Vagina (tissue), 2 donors: ENCODE results near the gene NANS. TPM values are rescaled to one million over a fixed set of nuclear protein-coding genes. Genes with fewer than 3 reads are reported as not detected.

Experiments
- DNase-seq, 2 donors: peaks; one replicate each; pipeline ENCODE4 v3.0.0-alpha.2; 2017; ENCODE audit errors: extremely low spot score in 2 of 2
- H3K27ac ChIP-seq: fragments of 200-600 bp; sonication (generic); one replicate; pipeline ENCODE4 v1.5.1; 2019
- H3K27me3 ChIP-seq: fragments of 200-600 bp; sonication (generic); one replicate; pipeline ENCODE4 v1.5.1; 2019
- H3K36me3 ChIP-seq, 2 donors: fragments of 200-600 bp; sonication (generic); one replicate each; pipeline ENCODE4 v1.5.1; 2017 to 2019
- H3K4me1 ChIP-seq: fragments of 200-600 bp; sonication (generic); one replicate; pipeline ENCODE4 v1.5.1; 2019
- H3K4me3 ChIP-seq, 2 donors: fragments of 200-600 bp; sonication (generic); 1 replicate in 1 of 2; 2 replicates in 1 of 2; pipeline ENCODE4 v1.5.1; 2016 to 2019
- H3K9me3 ChIP-seq: fragments of 200-600 bp; sonication (generic); one replicate; pipeline ENCODE4 v1.5.1; 2019
- CTCF ChIP-seq, 3 experiments: fragments of 450-650 bp in 2 of 3; fragments of 200-600 bp in 1 of 3; sonication (generic) in 1 of 3; IDR thresholded peaks; one replicate each; pipeline ENCODE4 v1.5.1; 2017 to 2019; ENCODE audit warnings: antibody characterized with exemption in 3 of 3, mild to moderate bottlenecking in 2 of 3, moderate library complexity in 2 of 3
- POLR2A ChIP-seq, 2 donors: fragments of 450-650 bp; IDR thresholded peaks; one replicate each; pipeline ENCODE4 v1.6.1; 2017; ENCODE audit warnings: antibody characterized with exemption in 2 of 2, mild to moderate bottlenecking in 2 of 2, moderate library complexity in 2 of 2
- POLR2AphosphoS5 ChIP-seq, 2 donors: sonication (generic); formaldehyde crosslinking; IDR thresholded peaks; one replicate each; pipeline ENCODE4 v1.9.0; 2017; ENCODE audit warnings: antibody characterized with exemption in 2 of 2, mild to moderate bottlenecking in 2 of 2, low read depth in 1 of 2; ENCODE audit not compliant: insufficient read depth in 1 of 2
- intact Hi-C: fragments of 100-400 bp; cut with DNase I; formaldehyde crosslinking; loops from one replicate; pipeline ENCODE4 v1.15.1; 2023
- small RNA-seq: library from RNA; depleted of rRNA; stranded (forward); fragments of <200 nt; gene quantifications from one replicate; pipeline ENCODE3, GENCODE V24; 2016
- total RNA-seq: library from RNA; depleted of rRNA; stranded (reverse); fragments of >200 nt; gene quantifications from one replicate; pipeline ENCODE4 v1.2.3, GENCODE V29; 2016

NANS gene
- total RNA-seq, 1 donor from 2014 or later, result 41.7 TPM

- intact Hi-C loops, result no loop called here
- DNase-seq, result peak in 1 of 2 donors; percentile 65
- Histone ChIP-seq H3K9me3 (no peaks in the 10 kb centered on the region), H3K4me3 (no peak overlapping the region), H3K4me1 (no peaks in the 10 kb centered on the region), H3K27ac (no peak overlapping the region), H3K36me3 (no peaks in the 10 kb centered on the region), H3K27me3 (no peaks in the 10 kb centered on the region)
- no peak for TF ChIP-seq POLR2A (IDR thresholded peaks at IDR 0.05)
- TF ChIP-seq POLR2AphosphoS5 (IDR thresholded peaks at IDR 0.05; ENCODE audit: insufficient read depth in 1 of 2, low read depth in 1 of 2), result no peak
- no peak for TF ChIP-seq CTCF (IDR thresholded peaks at IDR 0.05)
Observed at GRCh38 chr9:98132158-98132557, 75.6 kb downstream of the NANS start.

Small RNA genes within 50 kb of the gene (small RNA-seq; reads per million reads assigned to genes)
- gene RF00017 (not detected), gene RNU6-918P (not detected)

Other genes starting within 250 kb of the NANS start
- gene FOXE1, start 203.5 kb upstream of the NANS start, total RNA-seq, result 7.9 TPM
- gene TRMO, start 134.2 kb upstream of the NANS start, total RNA-seq, result 27.7 TPM
- not detected for gene HEMGN, start 118.6 kb upstream of the NANS start, total RNA-seq
- 75.1 TPM for gene ANP32B, start 73.4 kb upstream of the NANS start, total RNA-seq
- gene TRIM14, start 62.5 kb downstream of the NANS start, total RNA-seq, result 25.8 TPM
- gene CORO2A, start 135.9 kb downstream of the NANS start, total RNA-seq, result 17.4 TPM
- 28.0 TPM for gene TBC1D2, start 198.9 kb downstream of the NANS start, total RNA-seq